ENCODE measurements around the gene STUM. TPM values are rescaled to one million over a fixed set of nuclear protein-coding genes. Genes with fewer than 3 reads are reported as not detected.
"Not testable (repeated sequence)": the region's sequence is repeated elsewhere in the genome, so short reads cannot be mapped to it uniquely, and the experiment has no call there.

The STUM gene
- total RNA-seq = under 1 TPM in 5 of 6 donors, not detected in 1; under 0.01 to 0.98 (median 0.20) TPM

- TF ChIP-seq POLR2AphosphoS5 (IDR thresholded peaks at IDR 0.05) (no peak), EP300 (IDR thresholded peaks at IDR 0.05) (no peak), CTCF (IDR thresholded peaks at IDR 0.05) (no peak), POLR2A (IDR thresholded peaks at IDR 0.05) (no peak)
- H3K4me1 ChIP-seq = peaks cover 24 to 29% (median 25%) of the 10 kb centered on the region in 4 donors
- 1 to 3% methylated on average over 39 to 44 of the region's 82 CpGs for WGBS, 2 donors
- H3K36me3 ChIP-seq = no peaks in the 10 kb centered on the region
- H3K27me3 ChIP-seq = peaks cover 0 to 18% (median 10%) of the 10 kb centered on the region in 4 donors
- H3K27ac ChIP-seq = no peak within 1 kb of the TSS
- peak in 1 of 2 donors; percentile 79 for ATAC-seq (ENCODE audit: low FRiP score in 2 of 2)
- peak within 1 kb of the TSS; percentile 22 to 54 (median 44) for H3K4me3 ChIP-seq
- DNase-seq = peak in 1 of 2 donors; percentile 88
- H3K9me3 ChIP-seq = no peaks in the 10 kb centered on the region
These were observed at the start of gene STUM for GRCh38 chr1:226548256-226549093. TSS of gene STUM (plus strand) at chr1:226548764. CDS start at chr1:226548905, 141 bp downstream.

- not testable (repeated sequence) for H3K36me3 ChIP-seq; H3K4me3 ChIP-seq; H3K9me3 ChIP-seq; H3K4me1 ChIP-seq; DNase-seq; ATAC-seq (ENCODE audit: low FRiP score in 2 of 2); H3K27ac ChIP-seq; H3K27me3 ChIP-seq
- 89 to 90% methylated on average over 3 of the region's 3 CpGs for WGBS, 2 donors
These were observed 48.9 kb upstream of the STUM start for GRCh38 chr1:226499699-226500098.

GRCh38 chr1:226506021-226506420 is 42.5 kb upstream of the STUM start:
- TF ChIP-seq CTCF (IDR thresholded peaks at IDR 0.05) (no peak), POLR2A (IDR thresholded peaks at IDR 0.05) (no peak), EP300 (IDR thresholded peaks at IDR 0.05) (no peak), POLR2AphosphoS5 (IDR thresholded peaks at IDR 0.05) (no peak)
- H3K9me3 ChIP-seq = no peaks in the 10 kb centered on the region
- H3K27me3 ChIP-seq = no peaks in the 10 kb centered on the region
- H3K4me3 ChIP-seq = no peak overlapping the region
- H3K36me3 ChIP-seq = no peaks in the 10 kb centered on the region
- H3K4me1 ChIP-seq = no peaks in the 10 kb centered on the region
- no peak overlapping the region for H3K27ac ChIP-seq
- DNase-seq (no peak), ATAC-seq (ENCODE audit: low FRiP score in 2 of 2) (no peak)
- 55 to 66% methylated on average over 2 of the region's 2 CpGs for WGBS, 2 donors

- Histone ChIP-seq H3K27ac (no peak overlapping the region), H3K9me3 (no peaks in the 10 kb centered on the region), H3K4me3 (no peak overlapping the region), H3K36me3 (no peaks in the 10 kb centered on the region), H3K4me1 (no peaks in the 10 kb centered on the region), H3K27me3 (no peaks in the 10 kb centered on the region)
- no peak for ATAC-seq (ENCODE audit: low FRiP score in 2 of 2)
- no peak for DNase-seq
- 96 to 100% methylated on average over 5 of the region's 5 CpGs for WGBS, 2 donors
- no peak for TF ChIP-seq POLR2AphosphoS5 (IDR thresholded peaks at IDR 0.05)
- no peak for TF ChIP-seq POLR2A (IDR thresholded peaks at IDR 0.05)
- TF ChIP-seq CTCF (IDR thresholded peaks at IDR 0.05) = no peak
- no peak for TF ChIP-seq EP300 (IDR thresholded peaks at IDR 0.05)
These were observed 41.6 kb upstream of the STUM start for GRCh38 chr1:226506921-226507320.

- ATAC-seq (ENCODE audit: low FRiP score in 2 of 2) = no peak
- Histone ChIP-seq H3K4me1 (no peaks in the 10 kb centered on the region), H3K9me3 (no peaks in the 10 kb centered on the region), H3K4me3 (no peak overlapping the region), H3K27ac (no peak overlapping the region), H3K27me3 (no peaks in the 10 kb centered on the region), H3K36me3 (no peaks in the 10 kb centered on the region)
- no peak for TF ChIP-seq CTCF (IDR thresholded peaks at IDR 0.05)
- no peak for TF ChIP-seq EP300 (IDR thresholded peaks at IDR 0.05)
- no peak for TF ChIP-seq POLR2AphosphoS5 (IDR thresholded peaks at IDR 0.05)
- no peak for TF ChIP-seq POLR2A (IDR thresholded peaks at IDR 0.05)
- DNase-seq = no peak
- WGBS, 2 donors = 83 to 93% methylated on average over 1 of the region's 1 CpG
These were observed 38.1 kb upstream of the STUM start for GRCh38 chr1:226510453-226510852.

All from upper lobe of left lung (tissue), 6 donors.